ENCODE data around the gene NDUFC1.
"Not testable (repeated sequence)": the region's sequence is repeated elsewhere in the genome, so short reads cannot be mapped to it uniquely, and the experiment has no call there.

NDUFC1 gene

GRCh38 chr4:139295942-139296299, 6.4 kb downstream of the NDUFC1 start:
- DNase-seq: no peak

- peak in 1 of 2 experiments; percentile 87 for DNase-seq
Measured at GRCh38 chr4:139295206-139295941, 6.9 kb downstream of the NDUFC1 start.

- no peak for DNase-seq
Measured at GRCh38 chr4:139286186-139286698, 16.0 kb downstream of the NDUFC1 start.

DNA sequence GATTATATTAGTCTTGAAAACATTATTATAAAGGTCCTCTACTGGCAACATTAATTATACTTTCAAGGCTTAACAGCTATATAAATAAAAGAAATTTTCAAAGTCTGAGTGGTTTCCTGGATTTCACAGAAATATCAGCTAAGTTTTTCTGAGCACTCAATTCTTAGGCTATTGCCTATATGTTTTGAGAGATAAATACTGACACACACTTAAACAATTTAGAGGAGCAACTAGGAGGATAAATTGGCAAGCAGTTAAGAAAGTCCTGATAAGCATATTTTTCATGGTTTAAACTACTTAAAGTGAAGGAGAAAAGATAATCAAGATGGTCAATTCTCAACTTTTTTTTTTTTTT, 19.6 kb downstream of the NDUFC1 start:
- no peak for DNase-seq

- DNase-seq: no peak
Measured at GRCh38 chr4:139282065-139282720, 20.1 kb downstream of the NDUFC1 start.

DNA sequence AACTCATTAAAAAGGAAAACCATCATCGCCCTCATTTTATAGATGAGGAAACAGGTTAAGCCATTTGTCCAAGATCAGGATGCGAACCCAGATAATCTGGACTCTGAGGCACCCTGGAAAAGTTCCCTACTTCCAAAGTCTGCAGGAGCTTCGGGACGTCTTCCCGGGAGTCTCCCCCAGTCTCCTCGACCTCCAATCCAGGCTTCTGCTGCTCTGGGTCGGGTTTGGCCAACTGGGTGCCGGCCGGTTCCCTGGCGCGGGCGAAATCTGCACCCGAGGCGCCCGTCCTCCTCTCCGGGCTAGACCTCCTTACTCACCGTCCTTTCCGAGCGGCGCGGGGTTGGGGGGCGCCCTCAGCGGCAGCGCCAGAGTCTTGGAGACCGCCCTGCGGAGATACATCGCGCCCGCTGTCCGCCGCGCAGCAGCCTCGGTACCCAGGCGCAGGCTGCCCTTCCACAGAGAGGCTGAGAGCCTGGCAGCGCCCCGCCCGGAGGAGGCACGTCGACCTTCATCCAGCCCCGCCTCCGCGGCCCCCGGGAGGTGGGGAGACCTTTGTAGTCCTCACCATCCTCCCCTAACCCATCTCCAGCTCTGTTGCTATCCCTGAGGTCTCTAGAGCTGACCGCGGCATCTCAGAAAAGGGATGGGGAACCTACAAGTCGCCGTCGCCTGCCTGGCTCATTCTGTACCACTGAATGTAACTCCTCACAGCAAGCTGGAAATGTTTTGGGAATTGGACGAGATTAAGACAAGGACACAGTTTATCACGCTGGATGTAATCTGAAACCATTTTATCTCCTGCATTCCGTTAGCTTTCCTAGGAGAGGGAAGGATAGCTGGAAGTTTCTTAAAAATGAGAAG, 22.3 kb downstream of the NDUFC1 start, which contains the start of gene MGARP:
Gene MGARP (minus strand): TSS at position 466 of the 861 bp plus-strand sequence. CDS start 67 bp downstream, at position 399.
- peak in 1 of 2 experiments; percentile 9 for DNase-seq

- no peak for DNase-seq
Measured at GRCh38 chr4:139278912-139279759, 23.1 kb downstream of the NDUFC1 start.

GRCh38 chr4:139278485-139278884, 23.8 kb downstream of the NDUFC1 start:
- DNase-seq: no peak

GRCh38 chr4:139275281-139275735, 27.0 kb downstream of the NDUFC1 start:
- no peak for DNase-seq

DNA sequence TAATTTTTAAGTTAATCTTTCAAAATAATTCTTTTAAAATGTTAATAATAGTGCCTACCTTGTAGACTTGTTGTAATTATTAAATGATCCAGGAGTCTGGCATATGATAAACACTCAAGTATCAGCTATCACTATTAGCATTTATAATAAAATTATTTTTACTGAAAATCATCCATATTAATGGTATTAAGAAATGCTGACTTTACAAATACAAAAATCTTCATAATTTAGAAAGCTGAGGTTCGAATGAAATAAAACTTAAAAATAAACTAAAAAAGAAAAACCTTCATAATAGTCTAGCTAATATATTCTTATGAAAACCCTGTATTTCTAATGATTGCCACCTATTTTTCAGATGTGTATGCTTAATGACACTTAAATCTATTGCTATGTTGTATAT, 27.5 kb downstream of the NDUFC1 start:
- DNase-seq: no peak

DNA sequence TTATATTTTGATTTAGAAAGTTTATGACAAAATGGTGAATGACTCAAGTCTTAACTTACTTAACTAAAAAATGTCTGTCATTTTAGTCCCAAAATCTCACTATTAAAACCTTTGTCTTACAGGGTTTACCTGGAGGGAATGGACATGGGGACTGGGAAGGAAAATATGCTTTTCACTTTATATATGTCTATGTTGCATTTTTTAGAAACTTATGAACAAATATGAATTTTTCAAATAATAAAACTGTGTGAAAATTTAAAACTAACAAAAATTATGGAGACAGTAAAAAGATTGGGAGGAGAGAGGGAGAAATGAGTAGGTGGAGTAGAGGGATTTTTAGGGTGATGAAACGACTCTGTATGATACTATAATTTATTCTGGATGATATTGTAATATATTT, 28.4 kb downstream of the NDUFC1 start:
- DNase-seq: no peak

GRCh38 chr4:139267301-139267700, 35.0 kb downstream of the NDUFC1 start:
- DNase-seq: no peak

- no peak for DNase-seq
Measured at GRCh38 chr4:139266583-139267257, 35.6 kb downstream of the NDUFC1 start.

DNA sequence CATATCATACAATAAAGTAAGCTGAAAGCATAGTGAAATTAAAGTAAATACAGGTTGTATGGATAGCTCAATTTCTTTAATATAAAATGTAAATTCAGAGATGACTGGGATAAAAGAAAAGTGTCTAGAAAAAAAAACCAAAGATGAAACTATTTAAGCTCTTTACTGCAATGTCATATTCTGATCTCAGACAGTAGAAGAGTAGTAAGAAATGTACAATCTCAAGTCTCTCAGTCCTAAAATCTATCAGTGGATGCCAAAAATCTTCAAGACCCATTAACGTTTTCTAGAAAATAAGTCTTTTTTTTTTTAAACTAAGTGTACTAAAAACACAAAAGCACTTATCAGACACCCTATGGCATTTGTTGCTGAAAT, 36.1 kb downstream of the NDUFC1 start:
- no peak for DNase-seq

DNA sequence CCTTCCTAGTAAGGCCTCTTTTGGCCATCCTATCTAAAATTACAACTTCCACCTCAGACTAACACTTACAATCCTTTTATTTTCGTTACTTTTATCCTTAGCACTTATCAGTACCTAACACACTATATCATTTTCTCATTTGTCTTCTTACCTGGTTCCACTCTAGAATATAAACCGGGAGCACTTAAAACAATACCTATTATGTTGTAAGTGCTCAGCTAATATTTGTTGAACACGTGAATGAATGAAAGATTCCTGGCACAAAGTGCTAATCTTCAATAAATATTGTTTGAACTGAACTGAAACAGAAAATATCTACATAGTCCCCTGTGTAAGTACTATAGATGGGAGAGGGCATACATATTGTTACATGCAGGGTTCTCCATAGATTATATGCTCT, 36.6 kb downstream of the NDUFC1 start:
- no peak for DNase-seq

- DNase-seq: no peak
Measured at GRCh38 chr4:139256349-139256748, 45.9 kb downstream of the NDUFC1 start.

DNA sequence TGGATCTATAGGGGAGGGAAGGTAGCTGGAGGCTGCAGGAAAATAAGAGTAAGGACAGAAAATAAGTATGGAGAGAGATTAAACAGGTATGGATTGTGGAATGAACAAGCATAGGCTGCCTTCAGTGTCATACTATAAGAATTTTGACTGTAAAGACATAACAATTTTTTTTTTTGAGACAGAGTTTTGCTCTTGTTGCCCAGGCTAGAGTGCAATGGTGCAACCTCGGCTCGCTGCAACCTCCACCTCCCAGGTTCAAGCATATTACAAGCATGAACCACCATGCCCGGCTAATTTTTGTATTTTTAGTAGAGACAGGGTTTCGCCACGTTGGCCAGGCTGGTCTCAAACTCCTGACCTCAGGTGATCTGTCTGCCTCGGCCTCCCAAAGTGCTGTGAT, 46.7 kb downstream of the NDUFC1 start:
- not testable (repeated sequence) for DNase-seq

DNA sequence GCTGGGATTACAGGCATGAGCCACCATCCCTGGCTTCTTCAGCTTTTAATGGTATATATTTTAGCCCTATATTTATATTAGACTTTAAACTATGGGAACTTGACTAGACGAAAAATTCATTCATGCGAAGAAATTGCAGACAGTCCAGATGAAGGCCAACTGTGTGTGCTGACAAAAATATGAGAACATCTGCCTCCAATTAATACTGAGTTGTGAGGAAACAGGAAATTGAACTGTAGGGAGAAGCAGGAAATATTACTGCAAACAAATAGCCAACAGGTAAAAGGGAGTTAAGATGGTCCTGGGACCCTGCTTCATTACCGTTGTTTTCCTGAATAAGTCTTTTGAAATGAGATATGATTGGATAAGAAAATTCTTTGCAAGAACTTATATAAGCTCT, 48.6 kb downstream of the NDUFC1 start:
- no peak for DNase-seq

DNA sequence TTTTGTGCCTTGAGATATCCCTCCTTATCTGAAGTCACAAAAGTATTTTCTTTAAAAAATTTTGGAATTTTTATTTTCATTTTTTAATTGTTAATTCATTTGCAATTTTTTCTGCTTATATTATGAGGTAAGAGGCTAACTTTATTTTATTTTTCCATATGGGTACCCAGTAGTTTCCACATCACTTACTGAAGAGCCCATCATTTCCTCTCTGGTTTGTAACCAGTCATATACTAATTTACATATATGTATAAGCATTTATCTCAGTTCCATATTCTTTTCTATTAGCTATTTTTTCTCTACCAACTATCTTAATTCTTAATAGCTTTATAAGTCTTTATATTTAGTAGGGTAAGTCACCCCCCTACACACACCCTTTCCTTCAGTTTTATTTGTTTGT, 49.2 kb downstream of the NDUFC1 start:
- DNase-seq: no peak

- no peak for DNase-seq
Measured at GRCh38 chr4:139247700-139248238, 54.5 kb downstream of the NDUFC1 start.

GRCh38 chr4:139247241-139247640, 55.0 kb downstream of the NDUFC1 start:
- no peak for DNase-seq

DNA sequence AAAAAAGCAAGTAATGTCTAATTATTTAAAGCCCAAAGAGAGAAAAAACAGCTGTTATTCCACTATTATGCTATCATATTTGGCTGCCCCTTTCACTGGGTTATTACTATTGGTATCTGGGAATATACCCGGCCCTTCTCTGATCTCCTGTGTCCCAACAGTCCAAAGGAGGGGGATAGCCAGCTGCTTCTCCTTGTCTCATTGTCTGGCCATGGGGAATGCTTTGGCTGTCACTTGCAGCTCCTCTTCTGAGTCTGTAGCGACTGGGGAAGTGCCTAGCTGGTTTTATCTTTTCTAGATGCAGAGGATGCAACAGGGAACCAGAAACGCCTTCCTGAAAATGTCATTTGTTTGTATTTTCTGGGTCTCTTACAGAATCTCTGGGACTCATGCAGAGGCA, 56.1 kb downstream of the NDUFC1 start:
- DNase-seq: no peak
